ENCODE data around the gene FAM186B. TPM values are rescaled to one million over a fixed set of nuclear protein-coding genes. Genes with fewer than 3 reads are reported as not detected.

FAM186B gene
- total RNA-seq, 1 experiment from 2014 or later: 0.05 TPM

DNA sequence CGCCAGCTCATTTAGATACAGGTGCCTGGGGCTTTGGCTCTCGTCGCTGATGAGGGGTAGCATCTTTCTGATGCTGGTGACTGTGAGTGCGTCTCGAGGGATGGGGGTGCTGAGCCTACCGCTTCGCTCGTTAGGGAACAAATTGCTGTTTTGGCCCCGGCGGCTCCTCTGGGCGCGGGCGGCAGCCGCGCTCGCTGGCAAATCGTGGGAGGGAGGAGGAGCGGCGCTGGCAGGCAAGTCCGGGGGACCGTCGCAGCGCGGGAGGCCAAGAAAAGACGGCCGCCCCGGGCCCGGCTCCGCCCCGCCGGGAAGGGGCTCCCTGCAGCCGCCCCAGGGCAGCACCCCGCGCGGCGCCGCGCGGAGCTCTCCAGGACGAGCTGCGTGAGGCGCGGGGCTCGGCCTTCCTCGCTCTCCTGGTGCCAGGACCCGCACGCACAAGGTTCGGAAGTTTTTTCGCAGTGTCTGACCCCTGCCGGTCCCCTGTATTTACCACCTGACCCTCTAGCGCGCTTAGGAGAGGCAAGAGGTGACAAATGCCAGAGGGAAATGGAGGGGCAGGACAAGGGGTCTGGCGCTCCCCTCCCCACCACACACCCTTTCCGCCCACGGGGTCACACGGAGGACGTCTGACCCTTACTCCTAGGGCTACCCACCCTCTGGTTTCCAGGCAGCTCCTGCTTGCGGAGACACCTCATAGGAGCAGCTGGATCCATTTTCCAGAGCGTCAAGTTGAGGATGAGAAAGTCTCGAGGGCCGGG, 67.5 kb downstream of the FAM186B start:
- no peak for DNase-seq (ENCODE audit: low spot score)

Other genes with a start within 250 kb of the FAM186B start
- 23.8 and 30.6 TPM in 2 replicates for gene SPATS2, start 238.2 kb downstream of the FAM186B start, total RNA-seq (2014; rRNA removed; shearing (Covaris generic))
- gene KCNH3, start 66.6 kb downstream of the FAM186B start, total RNA-seq (2014; rRNA removed; shearing (Covaris generic)): 5.4 and 7.1 TPM in 2 replicates
- gene MCRS1, start 37.5 kb downstream of the FAM186B start, total RNA-seq (2014; rRNA removed; shearing (Covaris generic)): 66.5 and 79.5 TPM in 2 replicates
- gene PRPF40B, start 17.9 kb upstream of the FAM186B start, total RNA-seq (2014; rRNA removed; shearing (Covaris generic)): 9.1 and 13.9 TPM in 2 replicates
- gene FMNL3, start 101.8 kb upstream of the FAM186B start, total RNA-seq (2014; rRNA removed; shearing (Covaris generic)): 16.4 and 16.6 TPM in 2 replicates
- gene TMBIM6, start 135.9 kb upstream of the FAM186B start, total RNA-seq (2014; rRNA removed; shearing (Covaris generic)): 242 and 305 TPM in 2 replicates
- gene NCKAP5L, start 222.8 kb upstream of the FAM186B start, total RNA-seq (2014; rRNA removed; shearing (Covaris generic)): 12.1 and 12.6 TPM in 2 replicates
- gene BCDIN3D, start 237.5 kb upstream of the FAM186B start, total RNA-seq (2014; rRNA removed; shearing (Covaris generic)): 1.5 and 2.1 TPM in 2 replicates

Data from A172 (cell line).